Lung (tissue), 12 donors: ENCODE results near the gene PES1. TPM values are rescaled to one million over a fixed set of nuclear protein-coding genes. Genes with fewer than 3 reads are reported as not detected.

ENCODE experiments used
- ATAC-seq: fragments of 200-7000 bp; cut with Tn5 transposase; one replicate; pipeline ENCODE4 v1.9.1; 2020; ENCODE audit warnings: moderate number of reproducible peaks; ENCODE audit not compliant: insufficient read depth, low FRiP score
- DNase-seq, 3 donors: peaks; one replicate each; pipeline ENCODE4 v3.0.0-alpha.2; 2013 to 2017
- H3K27ac ChIP-seq, 2 donors: one replicate each; pipeline ENCODE4 v1.5.1; 2013; ENCODE audit warnings: mild to moderate bottlenecking in 2 of 2, moderate library complexity in 2 of 2, control low read depth in 1 of 2, inconsistent platforms in 1 of 2, low read depth in 1 of 2, low read length in 1 of 2
- H3K27me3 ChIP-seq, 3 donors: one replicate each; pipeline ENCODE4 v1.5.1; 2013; ENCODE audit warnings: low read length in 2 of 3; ENCODE audit not compliant: control insufficient read depth in 3 of 3, insufficient read depth in 3 of 3
- H3K36me3 ChIP-seq, 4 donors: one replicate each; pipeline ENCODE4 v1.5.1; 2013; ENCODE audit warnings: low read length in 4 of 4, mild to moderate bottlenecking in 1 of 4, moderate library complexity in 1 of 4; ENCODE audit not compliant: control insufficient read depth in 4 of 4, insufficient read depth in 4 of 4
- H3K4me1 ChIP-seq, 5 donors: one replicate each; pipeline ENCODE4 v1.5.1; 2013; ENCODE audit warnings: low read length in 5 of 5, mild to moderate bottlenecking in 2 of 5, moderate library complexity in 1 of 5; ENCODE audit not compliant: control insufficient read depth in 5 of 5, insufficient read depth in 5 of 5
- H3K4me3 ChIP-seq: one replicate; pipeline ENCODE4 v1.5.1; 2013; ENCODE audit warnings: mild to moderate bottlenecking, control low read depth, moderate library complexity
- H3K9ac ChIP-seq, 2 donors: one replicate each; pipeline ENCODE4 v1.5.1; 2013; ENCODE audit warnings: low read length in 2 of 2, control low read depth in 1 of 2; ENCODE audit not compliant: insufficient read depth in 1 of 2
- H3K9me3 ChIP-seq, 4 donors: one replicate each; pipeline ENCODE4 v1.5.1; 2013; ENCODE audit warnings: low read length in 3 of 4, mild to moderate bottlenecking in 1 of 4, moderate library complexity in 1 of 4; ENCODE audit not compliant: control insufficient read depth in 4 of 4, insufficient read depth in 3 of 4
- WGBS, 2 donors: extraction: QIAGEN DNeasy Blood & Tissue Kit; methylation state at CpG; one replicate each; pipeline ENCODE4 v1.1.7; 2013; 5-methylcytosine and 5-hydroxymethylcytosine counted together
- polyA plus RNA-seq, 2 donors: library from polyadenylated mRNA; stranded (reverse); fragments of 200-250 nt; gene quantifications; one replicate each; pipeline ENCODE4 v1.2.1, GENCODE V29; 2013
- total RNA-seq, 2 donors: library from RNA; depleted of rRNA in 1 of 2; stranded (reverse); fragments of >200 nt in 1 of 2; gene quantifications; one replicate each; pipeline ENCODE4 v1.2.1, GENCODE V29; 2014 to 2021
- TF ChIP-seq, protein P1 (sequence below): IDR thresholded peaks from 2 replicates; pipeline ENCODE4 v1.5.1; 2012; ENCODE audit warnings: mild to moderate bottlenecking; ENCODE audit errors: control extremely low read depth, extremely low read depth
- donor health status: control.
- donor health status: control.
- donor health status: Bipolar disorder and iron deficiency.
- donor health status: healthy.
- donor health status: DM: yes; HTN: yes; CAD: no.

The PES1 gene
- total and polyA plus RNA-seq, 4 donors = 34.4 to 77.2 (median 72.7) TPM

GRCh38 chr22:30586414-30586813 is 5.3 kb downstream of the PES1 start:
- Histone ChIP-seq H3K4me1 (peaks cover 0 to 12% (median 7%) of the 10 kb centered on the region in 5 donors), H3K4me3 (no peak overlapping the region), H3K27ac (no peak overlapping the region), H3K27me3 (no peaks in the 10 kb centered on the region), H3K36me3 (peaks cover 34 to 73% (median 41%) of the 10 kb centered on the region in 4 donors), H3K9ac (no peak overlapping the region), H3K9me3 (peaks cover 0 to 4% (median 0%) of the 10 kb centered on the region in 4 donors)
- DNase-seq = no peak
- TF ChIP-seq, protein P1, sequence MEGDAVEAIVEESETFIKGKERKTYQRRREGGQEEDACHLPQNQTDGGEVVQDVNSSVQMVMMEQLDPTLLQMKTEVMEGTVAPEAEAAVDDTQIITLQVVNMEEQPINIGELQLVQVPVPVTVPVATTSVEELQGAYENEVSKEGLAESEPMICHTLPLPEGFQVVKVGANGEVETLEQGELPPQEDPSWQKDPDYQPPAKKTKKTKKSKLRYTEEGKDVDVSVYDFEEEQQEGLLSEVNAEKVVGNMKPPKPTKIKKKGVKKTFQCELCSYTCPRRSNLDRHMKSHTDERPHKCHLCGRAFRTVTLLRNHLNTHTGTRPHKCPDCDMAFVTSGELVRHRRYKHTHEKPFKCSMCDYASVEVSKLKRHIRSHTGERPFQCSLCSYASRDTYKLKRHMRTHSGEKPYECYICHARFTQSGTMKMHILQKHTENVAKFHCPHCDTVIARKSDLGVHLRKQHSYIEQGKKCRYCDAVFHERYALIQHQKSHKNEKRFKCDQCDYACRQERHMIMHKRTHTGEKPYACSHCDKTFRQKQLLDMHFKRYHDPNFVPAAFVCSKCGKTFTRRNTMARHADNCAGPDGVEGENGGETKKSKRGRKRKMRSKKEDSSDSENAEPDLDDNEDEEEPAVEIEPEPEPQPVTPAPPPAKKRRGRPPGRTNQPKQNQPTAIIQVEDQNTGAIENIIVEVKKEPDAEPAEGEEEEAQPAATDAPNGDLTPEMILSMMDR = no peak
- ATAC-seq = no peak
- 96 to 98% methylated on average over 8 of the region's 8 CpGs for WGBS, 2 donors

GRCh38 chr22:30584441-30584840 is 7.3 kb downstream of the PES1 start:
- no peak for DNase-seq
- TF ChIP-seq, protein P1 = no peak
- peaks cover 49 to 93% (median 55%) of the 10 kb centered on the region in 4 donors for H3K36me3 ChIP-seq

GRCh38 chr22:30582788-30583545 is 8.7 kb downstream of the PES1 start:
- H3K9me3 ChIP-seq = peaks cover 0 to 6% (median 0%) of the 10 kb centered on the region in 4 donors
- H3K27me3 ChIP-seq = no peaks in the 10 kb centered on the region
- no peak overlapping the region for H3K4me3 ChIP-seq
- peak in 2 of 3 donors; percentile 9 to 22 for DNase-seq
- 80 to 83% methylated on average over 13 of the region's 13 CpGs for WGBS, 2 donors
- H3K27ac ChIP-seq = no peak overlapping the region
- TF ChIP-seq, protein P1 = no peak
- no peaks in the 10 kb centered on the region for H3K4me1 ChIP-seq
- H3K36me3 ChIP-seq = peaks cover 53 to 96% (median 62%) of the 10 kb centered on the region in 4 donors
- H3K9ac ChIP-seq = no peak overlapping the region
- no peak for ATAC-seq

More at GRCh38 chr22:30584441-30584840, 7.3 kb downstream of the PES1 start:
- WGBS, 2 donors = 92 to 95% methylated on average over 15 of the region's 15 CpGs
- peaks cover 0 to 6% (median 0%) of the 10 kb centered on the region in 4 donors for H3K9me3 ChIP-seq
- H3K27ac ChIP-seq = no peak overlapping the region
- H3K27me3 ChIP-seq = no peaks in the 10 kb centered on the region
- peaks cover 0 to 1% (median 0%) of the 10 kb centered on the region in 5 donors for H3K4me1 ChIP-seq
- no peak overlapping the region for H3K4me3 ChIP-seq
- H3K9ac ChIP-seq = no peak overlapping the region
- ATAC-seq = no peak
